ENCODE results near the gene SCN9A.

Gene SCN9A

DNA sequence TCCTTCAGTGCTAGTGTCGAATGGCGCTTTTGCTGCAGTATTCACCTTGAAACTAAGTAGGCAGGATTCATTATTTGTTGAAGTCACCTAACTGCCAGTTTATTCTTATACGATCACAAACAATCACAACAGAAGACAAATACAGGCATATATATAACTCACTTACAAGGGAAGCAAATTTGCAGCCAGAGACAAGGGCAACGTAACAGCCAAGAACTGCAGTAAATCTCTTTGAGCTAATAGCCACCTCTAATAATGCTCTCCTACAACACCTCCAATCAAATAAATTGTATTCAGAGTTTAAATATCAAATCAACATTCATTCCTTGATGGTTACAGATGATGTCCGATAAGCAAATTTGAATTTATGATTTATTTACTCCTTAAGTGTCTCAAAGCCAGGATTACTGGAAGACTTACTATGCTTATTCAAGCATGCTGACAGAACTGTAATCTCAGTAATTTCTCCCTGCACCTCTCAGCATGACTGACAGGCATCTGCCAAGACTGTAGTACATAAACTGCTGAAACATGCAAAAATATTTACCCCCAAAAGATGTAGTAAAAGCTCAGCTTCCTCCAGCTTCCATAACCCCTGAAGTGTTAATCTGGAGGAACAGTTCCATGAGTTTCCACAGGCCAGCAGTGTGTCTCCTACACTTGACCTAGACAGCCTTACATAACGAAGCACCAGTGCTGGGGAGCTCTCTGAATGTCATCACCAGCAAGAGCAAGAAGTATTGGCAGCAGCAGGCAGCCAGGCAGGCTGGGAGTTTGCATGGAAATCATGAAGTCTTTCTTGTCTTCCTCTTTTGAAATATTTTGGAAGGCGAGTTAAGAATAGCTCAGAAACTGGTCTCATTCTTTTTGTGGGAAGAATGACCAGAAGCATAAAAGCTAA lies 227.0 kb downstream of the SCN9A start:
- no peak overlapping the region for H3K27ac ChIP-seq
- TF ChIP-seq ZFX (IDR thresholded peaks at IDR 0.05; ENCODE audit: borderline replicate concordance), result no peak
- TF ChIP-seq, protein P1, sequence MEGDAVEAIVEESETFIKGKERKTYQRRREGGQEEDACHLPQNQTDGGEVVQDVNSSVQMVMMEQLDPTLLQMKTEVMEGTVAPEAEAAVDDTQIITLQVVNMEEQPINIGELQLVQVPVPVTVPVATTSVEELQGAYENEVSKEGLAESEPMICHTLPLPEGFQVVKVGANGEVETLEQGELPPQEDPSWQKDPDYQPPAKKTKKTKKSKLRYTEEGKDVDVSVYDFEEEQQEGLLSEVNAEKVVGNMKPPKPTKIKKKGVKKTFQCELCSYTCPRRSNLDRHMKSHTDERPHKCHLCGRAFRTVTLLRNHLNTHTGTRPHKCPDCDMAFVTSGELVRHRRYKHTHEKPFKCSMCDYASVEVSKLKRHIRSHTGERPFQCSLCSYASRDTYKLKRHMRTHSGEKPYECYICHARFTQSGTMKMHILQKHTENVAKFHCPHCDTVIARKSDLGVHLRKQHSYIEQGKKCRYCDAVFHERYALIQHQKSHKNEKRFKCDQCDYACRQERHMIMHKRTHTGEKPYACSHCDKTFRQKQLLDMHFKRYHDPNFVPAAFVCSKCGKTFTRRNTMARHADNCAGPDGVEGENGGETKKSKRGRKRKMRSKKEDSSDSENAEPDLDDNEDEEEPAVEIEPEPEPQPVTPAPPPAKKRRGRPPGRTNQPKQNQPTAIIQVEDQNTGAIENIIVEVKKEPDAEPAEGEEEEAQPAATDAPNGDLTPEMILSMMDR (IDR thresholded peaks at IDR 0.05), result no peak

DNA sequence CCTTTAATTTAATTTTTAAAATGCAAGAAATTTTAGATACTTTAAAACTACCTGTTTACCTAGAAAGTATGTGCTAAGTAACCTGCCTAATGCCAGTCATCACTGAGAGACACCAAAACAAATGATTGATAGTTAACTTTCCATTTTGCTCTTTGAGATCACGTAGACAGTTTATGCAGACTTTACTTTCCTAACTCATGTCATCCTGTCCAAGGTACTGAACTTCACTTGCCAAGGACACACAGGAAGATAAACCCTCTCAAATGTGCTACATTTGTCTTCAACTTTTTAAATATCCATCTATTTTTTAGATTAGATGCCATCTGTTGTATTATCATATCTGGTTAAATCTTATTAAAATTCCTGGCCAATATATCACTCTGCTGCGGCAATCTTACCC lies 227.9 kb downstream of the SCN9A start:
- H3K27ac ChIP-seq, result no peak overlapping the region
- TF ChIP-seq, protein P1 (IDR thresholded peaks at IDR 0.05), result no peak
- no peak for TF ChIP-seq ZFX (IDR thresholded peaks at IDR 0.05; ENCODE audit: borderline replicate concordance)

All from 22Rv1 (cell line).